ENCODE measurements around the gene ZNF778. TPM values are rescaled to one million over a fixed set of nuclear protein-coding genes. Genes with fewer than 3 reads are reported as not detected.

ZNF778 gene
- total and polyA plus RNA-seq, 12 donors: 1.9 to 20.5 (median 8.4) TPM

DNA sequence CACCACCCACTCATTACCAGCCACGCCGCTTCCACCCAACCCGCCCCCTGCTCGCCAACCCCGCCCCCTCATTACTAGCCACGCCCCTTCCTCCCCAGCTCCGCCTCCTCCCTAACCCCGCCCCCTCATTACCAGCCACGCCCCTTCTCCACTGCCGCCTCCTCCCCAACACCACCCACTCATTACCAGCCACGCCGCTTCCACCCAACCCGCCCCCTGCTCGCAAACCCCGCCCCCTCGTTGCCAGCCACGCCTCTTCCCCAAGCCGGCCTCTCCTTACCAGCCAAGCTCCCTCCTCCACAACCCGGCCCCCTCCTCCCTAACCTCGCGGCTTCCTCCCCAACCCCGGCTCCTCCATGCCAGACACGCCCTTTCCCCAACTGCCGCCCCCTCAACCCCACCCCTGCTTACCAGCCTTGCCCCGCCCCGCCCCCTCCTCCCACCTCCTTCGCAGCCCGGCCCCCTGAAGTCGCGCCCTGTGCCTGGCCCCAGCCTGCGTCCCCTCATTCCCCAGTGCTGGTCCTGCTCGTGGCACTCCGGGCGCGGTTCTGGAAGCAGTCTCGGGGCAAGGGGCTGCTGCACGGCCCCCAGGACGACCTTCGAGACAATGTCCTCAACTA is 24.4 kb upstream of the ZNF778 start:
- TF ChIP-seq, protein P1, sequence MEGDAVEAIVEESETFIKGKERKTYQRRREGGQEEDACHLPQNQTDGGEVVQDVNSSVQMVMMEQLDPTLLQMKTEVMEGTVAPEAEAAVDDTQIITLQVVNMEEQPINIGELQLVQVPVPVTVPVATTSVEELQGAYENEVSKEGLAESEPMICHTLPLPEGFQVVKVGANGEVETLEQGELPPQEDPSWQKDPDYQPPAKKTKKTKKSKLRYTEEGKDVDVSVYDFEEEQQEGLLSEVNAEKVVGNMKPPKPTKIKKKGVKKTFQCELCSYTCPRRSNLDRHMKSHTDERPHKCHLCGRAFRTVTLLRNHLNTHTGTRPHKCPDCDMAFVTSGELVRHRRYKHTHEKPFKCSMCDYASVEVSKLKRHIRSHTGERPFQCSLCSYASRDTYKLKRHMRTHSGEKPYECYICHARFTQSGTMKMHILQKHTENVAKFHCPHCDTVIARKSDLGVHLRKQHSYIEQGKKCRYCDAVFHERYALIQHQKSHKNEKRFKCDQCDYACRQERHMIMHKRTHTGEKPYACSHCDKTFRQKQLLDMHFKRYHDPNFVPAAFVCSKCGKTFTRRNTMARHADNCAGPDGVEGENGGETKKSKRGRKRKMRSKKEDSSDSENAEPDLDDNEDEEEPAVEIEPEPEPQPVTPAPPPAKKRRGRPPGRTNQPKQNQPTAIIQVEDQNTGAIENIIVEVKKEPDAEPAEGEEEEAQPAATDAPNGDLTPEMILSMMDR (IDR thresholded peaks at IDR 0.05): no peak
- no peak for TF ChIP-seq POLR2A (IDR thresholded peaks at IDR 0.05)
- no peak overlapping the region for H3K4me3 ChIP-seq
- 4 to 13% (median 9%) methylated on average over 3 to 39 of the region's 39 CpGs for WGBS, 4 donors
- intact Hi-C loops (cut with DNase I): no loop called here
- peak in 6 of 7 donors; percentile 48 to 84 (median 78) for DNase-seq
- peaks cover 8% of the 10 kb centered on the region in 2 donors for H3K4me1 ChIP-seq (replicated peaks in 1 of 2)
- no peaks in the 10 kb centered on the region for H3K9me3 ChIP-seq (replicated peaks in 1 of 3)
- no peaks in the 10 kb centered on the region for H3K27me3 ChIP-seq
- no peaks in the 10 kb centered on the region for H3K36me3 ChIP-seq (replicated peaks in 1 of 2)
- H3K27ac ChIP-seq: no peak overlapping the region

GRCh38 chr16:89193576-89194293 is 23.8 kb upstream of the ZNF778 start:
- Histone ChIP-seq H3K4me3 (no peak overlapping the region), H3K27ac (no peak overlapping the region), H3K9me3 (replicated peaks in 1 of 3) (no peaks in the 10 kb centered on the region), H3K4me1 (replicated peaks in 1 of 2) (peaks cover 8% of the 10 kb centered on the region in 2 donors), H3K36me3 (replicated peaks in 1 of 2) (no peaks in the 10 kb centered on the region), H3K27me3 (peaks cover under 1% of the 10 kb centered on the region)
- 75 to 91% (median 84%) methylated on average over 7 to 38 of the region's 38 CpGs for whole genome bisulfite sequencing, 4 donors
- DNase-seq: no peak
- intact Hi-C loops (cut with DNase I): no loop called here
- TF ChIP-seq POLR2A (IDR thresholded peaks at IDR 0.05): no peak
- TF ChIP-seq, protein P1 (IDR thresholded peaks at IDR 0.05): no peak

- no peak for DNase-seq
- H3K9me3 ChIP-seq (replicated peaks in 1 of 3): no peaks in the 10 kb centered on the region
- WGBS, 4 donors: 84 to 90% (median 87%) methylated on average over 22 to 45 of the region's 45 CpGs
- intact Hi-C loops (cut with DNase I): no loop called here
- no peak overlapping the region for H3K4me3 ChIP-seq
- TF ChIP-seq, protein P1 (IDR thresholded peaks at IDR 0.05): no peak
- TF ChIP-seq POLR2A (IDR thresholded peaks at IDR 0.05): no peak
- no peaks in the 10 kb centered on the region for H3K36me3 ChIP-seq (replicated peaks in 1 of 2)
- H3K27me3 ChIP-seq: peaks cover 9% of the 10 kb centered on the region
- H3K4me1 ChIP-seq (replicated peaks in 1 of 2): peaks cover 8% of the 10 kb centered on the region in 2 donors
- H3K27ac ChIP-seq: no peak overlapping the region
These were observed 22.9 kb upstream of the ZNF778 start for GRCh38 chr16:89194340-89195311.
